ENCODE measurements around the gene FILIP1L.

The FILIP1L gene

GRCh38 chr3:100042166-100042981 is 71.9 kb downstream of the FILIP1L start:
- DNase-seq (ENCODE audit: low read depth), result no peak

DNA sequence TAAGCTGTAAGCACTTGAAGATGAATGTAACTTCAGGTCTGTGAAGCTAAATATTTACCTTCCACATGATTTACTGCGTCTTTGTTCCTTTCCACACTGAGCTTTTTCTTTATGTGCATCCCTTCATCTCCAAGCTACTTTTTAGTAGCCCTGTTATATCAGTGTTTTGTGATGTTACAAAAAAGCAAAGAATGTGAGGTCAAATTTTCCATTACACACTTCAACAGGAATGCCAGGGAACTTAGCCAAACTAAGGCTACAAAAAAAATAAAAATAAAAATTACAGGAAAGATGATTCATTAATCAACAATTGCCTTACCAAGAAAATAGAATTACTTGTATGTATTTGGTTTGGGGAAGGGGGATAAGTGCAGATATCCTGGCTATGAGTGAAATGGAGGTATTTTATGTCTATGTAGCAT is 73.0 kb downstream of the FILIP1L start:
- no peak for DNase-seq (ENCODE audit: low read depth)

GRCh38 chr3:100040451-100041225 is 73.7 kb downstream of the FILIP1L start:
- no peak for DNase-seq (ENCODE audit: low read depth)

DNA sequence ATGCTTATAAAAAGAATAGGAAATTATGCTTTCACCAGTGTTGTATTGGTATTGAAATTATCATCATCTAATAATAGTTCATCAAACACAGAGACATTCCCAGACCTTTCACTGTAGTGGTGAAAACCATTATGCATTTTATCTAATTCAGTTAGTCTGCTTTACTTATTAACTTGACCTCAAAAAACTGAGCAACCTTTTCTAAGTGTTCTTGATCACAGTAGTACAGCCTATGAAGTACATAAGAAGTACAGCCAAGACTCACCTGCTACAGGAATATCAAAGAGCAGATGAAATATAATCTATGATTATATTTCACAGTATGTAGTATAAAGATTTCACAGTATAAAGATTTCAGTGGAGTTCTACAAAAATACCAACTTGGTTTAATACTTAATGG is 75.2 kb downstream of the FILIP1L start:
- DNase-seq (ENCODE audit: low read depth), result no peak

DNA sequence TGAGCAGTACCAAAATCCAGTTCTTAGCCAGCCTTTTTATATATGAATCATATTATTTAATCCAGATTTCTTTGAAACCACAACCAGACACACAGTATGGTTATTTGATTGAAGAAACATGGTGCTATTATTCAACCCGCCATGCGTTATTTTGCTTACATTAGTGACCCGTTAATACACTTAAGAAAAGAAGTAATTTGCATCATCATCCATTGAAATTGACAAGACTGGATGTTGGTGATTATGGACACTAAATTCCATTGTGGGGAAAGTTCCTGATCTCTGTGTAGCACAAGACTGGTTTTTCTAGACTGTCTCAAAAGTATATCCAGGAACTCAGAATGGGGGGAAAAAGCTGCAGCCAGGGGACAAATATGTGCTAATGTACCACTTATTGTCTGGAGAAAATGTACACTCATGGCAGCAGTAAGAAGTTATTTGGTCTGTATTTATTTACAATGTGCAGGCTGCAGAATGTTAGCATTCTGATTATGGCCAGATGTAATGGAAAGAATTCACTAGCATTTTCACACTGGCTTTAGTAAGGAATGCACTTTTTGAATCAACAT is 80.3 kb downstream of the FILIP1L start:
- DNase-seq (ENCODE audit: low read depth), result no peak

DNA sequence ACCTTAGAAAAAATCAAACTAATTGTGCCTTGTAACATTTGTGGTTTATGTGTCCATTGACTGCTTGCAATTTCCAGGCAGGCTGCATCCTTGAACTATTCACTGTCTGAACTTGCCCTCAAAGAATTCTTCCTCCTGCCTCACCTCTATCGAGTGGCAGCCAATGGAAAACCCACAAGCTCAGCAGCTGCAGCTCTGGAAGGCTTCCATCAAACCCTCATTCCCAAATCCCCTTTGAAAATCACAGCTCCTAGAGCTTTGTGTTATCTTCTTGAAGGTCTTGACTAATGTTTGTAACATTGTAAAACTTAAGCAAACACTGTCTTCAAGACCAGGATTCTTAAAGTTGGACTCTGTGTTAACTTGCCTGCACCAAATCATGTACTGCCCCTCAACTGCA is 81.1 kb downstream of the FILIP1L start:
- no peak for DNase-seq (ENCODE audit: low read depth)

DNA sequence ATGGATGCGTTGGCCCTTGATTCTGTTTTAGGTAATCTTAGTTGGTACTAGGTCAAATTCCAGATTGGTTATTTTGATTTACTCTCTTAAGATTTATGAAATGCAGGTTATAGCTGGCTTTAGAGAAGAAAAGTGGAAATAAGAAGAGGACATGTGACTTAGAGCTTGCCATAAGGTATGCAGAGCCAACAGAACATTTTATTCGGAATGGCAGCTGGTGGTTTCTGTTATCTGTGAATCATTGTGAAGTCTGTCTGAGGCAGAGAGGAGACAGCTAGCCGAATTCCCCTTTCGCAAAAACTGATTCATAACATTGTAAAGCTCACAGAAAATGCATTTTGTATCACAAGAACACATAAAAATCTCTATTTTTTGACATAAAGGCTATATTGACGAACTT is 82.1 kb downstream of the FILIP1L start:
- no peak for DNase-seq (ENCODE audit: low read depth)

DNA sequence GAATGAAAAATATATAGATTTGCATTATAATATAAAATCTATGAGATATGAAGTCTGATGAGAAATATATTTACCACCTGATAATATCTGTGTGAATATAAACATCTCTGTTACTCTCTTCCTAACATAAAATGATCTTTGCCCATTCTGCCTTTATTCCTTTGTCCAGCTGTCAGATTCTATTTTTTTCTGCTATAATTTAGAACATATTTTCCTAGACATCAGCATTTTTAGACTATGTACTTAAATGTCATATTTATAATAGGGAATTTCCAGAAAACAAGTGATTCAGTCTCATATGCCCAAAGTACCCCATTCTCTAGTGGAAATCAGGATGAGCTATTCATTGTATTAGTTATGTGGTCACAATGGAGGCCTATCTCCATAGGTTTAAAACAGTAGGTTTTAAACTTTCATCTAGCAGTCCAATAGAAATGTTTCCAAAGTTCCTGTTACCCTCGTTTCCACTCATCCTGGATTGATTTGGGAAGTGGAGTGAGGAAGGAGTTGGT is 83.3 kb downstream of the FILIP1L start:
- DNase-seq (ENCODE audit: low read depth), result no peak

- no peak for DNase-seq (ENCODE audit: low read depth)
These were observed 84.0 kb downstream of the FILIP1L start for GRCh38 chr3:100030346-100030745.

DNA sequence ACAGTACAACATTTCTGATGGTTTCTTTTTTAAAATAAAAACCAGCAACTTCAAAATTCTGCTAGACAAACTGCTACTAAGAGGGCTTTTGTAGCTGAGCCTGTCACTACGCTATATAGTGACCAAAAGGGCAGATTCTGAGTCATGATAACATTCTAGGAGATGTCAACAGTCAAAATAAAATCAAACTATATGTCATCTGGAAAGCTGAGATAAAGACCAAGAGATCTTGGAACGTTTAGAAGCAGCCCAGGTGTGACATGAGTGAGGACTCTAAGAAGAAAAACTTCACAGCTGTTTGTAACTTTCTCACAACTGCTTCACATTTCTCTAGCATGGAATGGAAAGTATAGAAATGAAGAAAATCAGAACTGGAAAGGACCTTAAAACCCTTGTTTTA is 84.6 kb downstream of the FILIP1L start:
- DNase-seq (ENCODE audit: low read depth), result no peak

DNA sequence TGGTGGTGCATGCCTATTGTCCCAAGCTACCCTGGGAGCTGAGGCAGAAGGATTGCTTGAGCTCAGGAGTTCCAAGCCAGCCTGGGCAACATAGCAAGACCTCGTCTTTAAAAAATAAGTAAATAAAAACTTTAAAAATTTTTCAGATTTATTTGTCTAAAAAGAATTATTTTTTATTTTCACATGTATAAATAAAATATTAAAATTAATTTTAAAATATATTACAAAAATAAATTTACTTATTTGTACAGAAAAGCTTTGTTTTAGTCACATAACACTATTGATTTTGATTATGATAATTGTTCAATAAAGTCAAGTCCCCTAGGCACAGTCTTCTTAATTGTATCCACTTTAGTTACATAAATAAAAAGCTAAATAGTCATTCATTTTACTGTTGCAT is 85.2 kb downstream of the FILIP1L start:
- DNase-seq (ENCODE audit: low read depth), result no peak

DNA sequence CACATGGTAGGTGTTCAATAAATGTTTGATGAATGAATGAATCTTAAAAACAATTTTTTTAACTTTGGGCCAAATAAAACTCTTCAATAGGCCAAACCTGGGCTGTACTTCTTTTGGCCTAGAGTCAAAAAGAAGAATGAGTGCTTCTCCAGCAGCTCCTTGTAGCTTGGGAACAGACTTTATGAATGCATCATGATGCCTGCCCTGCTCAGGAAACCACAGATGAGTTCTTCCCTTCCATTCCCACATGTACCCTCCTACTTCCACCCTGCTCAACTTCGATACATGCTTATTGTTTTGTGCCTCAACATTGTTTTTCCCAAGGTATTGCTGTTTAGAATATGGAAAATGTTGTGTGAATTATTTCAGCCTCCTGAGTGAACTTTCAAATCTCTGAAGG is 87.0 kb downstream of the FILIP1L start:
- no peak for DNase-seq (ENCODE audit: low read depth)

- DNase-seq (ENCODE audit: low read depth), result no peak
These were observed 89.6 kb downstream of the FILIP1L start for GRCh38 chr3:100024520-100025303.

DNA sequence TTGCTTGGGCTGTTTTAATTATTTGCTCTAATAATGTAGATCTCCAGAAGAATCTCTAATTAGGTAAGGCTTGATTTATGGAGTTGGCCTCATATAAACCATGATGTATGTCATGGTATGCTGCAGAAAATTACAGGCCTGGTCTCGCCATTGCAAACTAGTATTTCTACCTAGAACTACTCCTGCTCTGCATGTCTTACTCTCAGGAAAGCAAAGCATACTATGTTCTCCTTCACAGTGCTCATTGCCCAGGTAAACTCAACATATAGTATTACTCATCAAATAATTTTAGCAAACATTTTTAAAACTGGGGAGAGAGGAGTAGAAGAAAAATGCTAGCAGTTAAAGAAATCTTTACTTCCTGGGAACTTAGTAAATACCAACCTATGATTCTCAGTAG is 90.7 kb downstream of the FILIP1L start:
- DNase-seq (ENCODE audit: low read depth), result no peak

DNA sequence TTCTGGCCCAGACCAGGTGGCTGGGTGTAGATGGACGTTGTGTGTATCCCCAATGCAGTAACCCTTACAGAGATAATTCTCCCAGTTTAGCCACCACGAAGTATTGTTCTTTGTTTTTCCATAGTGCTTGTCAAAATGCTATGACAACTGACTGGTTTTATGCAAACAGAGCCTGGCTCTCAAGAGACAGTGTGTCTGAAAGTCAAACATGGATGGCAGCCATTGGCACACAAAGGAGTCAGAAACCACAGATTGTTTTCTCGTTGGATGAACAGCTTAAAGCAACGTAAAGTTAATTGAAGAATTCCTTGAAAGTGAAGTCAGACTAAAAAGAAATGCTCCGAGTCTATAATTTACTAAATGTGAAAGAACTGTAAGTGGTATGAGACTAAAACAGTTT is 91.2 kb downstream of the FILIP1L start:
- DNase-seq (ENCODE audit: low read depth), result no peak

DNA sequence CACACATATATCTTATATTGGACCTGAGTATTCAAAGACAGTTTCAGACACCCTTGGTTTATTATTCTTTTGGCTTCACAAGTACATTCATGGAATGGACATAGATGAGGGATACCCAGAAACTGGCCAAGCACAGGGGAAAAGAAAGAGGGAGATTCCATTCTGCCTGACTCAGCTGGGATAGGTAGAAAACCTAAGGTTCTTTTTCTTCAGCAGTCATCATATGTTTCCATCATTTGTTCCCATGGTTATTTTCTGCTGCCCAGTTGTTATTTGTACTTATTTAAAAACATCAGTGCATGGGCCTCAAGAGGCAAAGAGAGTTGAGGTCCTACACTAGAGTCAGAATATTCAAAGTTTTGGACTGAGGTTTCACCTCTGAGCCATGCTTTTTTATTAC is 91.8 kb downstream of the FILIP1L start:
- no peak for DNase-seq (ENCODE audit: low read depth)

GRCh38 chr3:100020876-100021644 is 93.2 kb downstream of the FILIP1L start:
- DNase-seq (ENCODE audit: low read depth), result no peak

DNA sequence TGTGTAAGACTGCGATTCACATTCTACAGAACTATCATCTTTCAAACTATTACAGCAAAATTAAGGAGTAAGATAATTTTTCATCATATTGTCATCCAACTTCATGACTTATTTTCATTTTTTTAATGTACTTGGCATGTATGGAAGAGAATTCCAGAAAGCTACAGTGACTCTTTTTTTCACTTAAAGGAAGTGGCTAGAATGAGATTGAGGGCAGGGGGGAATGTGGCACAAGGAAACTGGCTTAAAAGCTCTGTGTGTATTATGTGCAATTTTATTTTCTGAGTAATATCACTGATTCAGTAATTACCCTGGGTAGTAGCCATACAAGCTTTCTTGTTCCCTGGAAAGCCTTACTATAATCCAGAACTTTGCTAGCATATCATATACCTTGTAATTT is 94.6 kb downstream of the FILIP1L start:
- no peak for DNase-seq (ENCODE audit: low read depth)

DNA sequence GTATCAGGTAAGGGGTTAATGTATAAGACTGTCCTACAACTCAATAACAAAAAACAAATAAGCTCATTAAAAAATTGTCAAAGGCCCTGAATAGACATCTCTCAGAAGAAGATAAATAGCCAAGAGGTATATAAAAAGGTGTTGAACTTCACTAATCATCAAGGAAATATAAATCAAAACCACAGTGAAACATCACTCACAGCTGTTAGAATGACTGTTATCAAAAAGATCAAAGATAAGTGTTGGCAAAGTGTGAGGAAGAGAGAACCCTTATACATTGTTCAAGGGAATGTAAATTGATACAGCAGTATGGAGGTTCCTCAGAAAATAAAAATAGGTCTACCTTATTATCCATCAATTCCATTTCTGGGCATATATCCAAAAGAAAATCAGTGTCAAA is 95.5 kb downstream of the FILIP1L start:
- no peak for DNase-seq (ENCODE audit: low read depth)

DNA sequence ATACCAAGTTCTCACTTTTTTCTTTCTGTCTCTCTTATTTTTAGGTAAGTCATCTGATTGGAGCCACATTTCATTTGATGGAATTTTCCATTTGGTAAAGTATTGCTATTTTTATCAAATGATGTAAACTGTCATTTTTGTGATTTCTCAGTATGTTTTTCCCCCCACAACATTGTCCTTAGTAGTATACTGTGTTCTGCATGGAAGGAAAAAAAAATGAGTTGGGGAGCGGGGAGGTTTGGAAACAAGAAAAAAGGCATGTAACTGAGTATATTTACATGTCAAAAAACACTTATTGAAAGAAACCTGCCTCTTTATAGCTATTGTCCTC is 104.2 kb downstream of the FILIP1L start:
- no peak for DNase-seq (ENCODE audit: low read depth)

Data from T follicular helper cell (primary cell).